UCSD-AML1 (cell line): ENCODE results near the gene SLC16A8.
A peak's percentile ranks its signal among the peaks of the same experiment; 100 is the strongest.

Source experiments
- DNase-seq: peaks from one replicate; lab custom pipeline; 2025; ENCODE audit not compliant: unreplicated experiment; lab: John Stamatoyannopoulos, UW

The SLC16A8 gene

GRCh38 chr22:38112381-38112780 lies 28.4 kb upstream of the SLC16A8 start:
- no peak for DNase-seq

GRCh38 chr22:38111925-38112355 lies 28.0 kb upstream of the SLC16A8 start:
- no peak for DNase-seq

GRCh38 chr22:38110863-38111852 lies 27.2 kb upstream of the SLC16A8 start:
- DNase-seq = no peak

- DNase-seq = no peak
Measured at GRCh38 chr22:38110008-38110862, 26.3 kb upstream of the SLC16A8 start, which contains the start of gene BAIAP2L2. Gene BAIAP2L2 (minus strand): TSS chr22:38110684. CDS start chr22:38110525, 159 bp downstream.

GRCh38 chr22:38109371-38110001 lies 25.5 kb upstream of the SLC16A8 start:
- no peak for DNase-seq

- no peak for DNase-seq
Measured at GRCh38 chr22:38108561-38109319, 24.8 kb upstream of the SLC16A8 start.

GRCh38 chr22:38107692-38108515 lies 23.9 kb upstream of the SLC16A8 start:
- no peak for DNase-seq

GRCh38 chr22:38106814-38107578 lies 23.0 kb upstream of the SLC16A8 start:
- DNase-seq = no peak

GRCh38 chr22:38104084-38104483 lies 20.1 kb upstream of the SLC16A8 start:
- DNase-seq = peak; percentile 21

GRCh38 chr22:38103641-38104040 lies 19.7 kb upstream of the SLC16A8 start:
- DNase-seq = no peak

- no peak for DNase-seq
Measured at GRCh38 chr22:38098410-38099249, 14.6 kb upstream of the SLC16A8 start.

GRCh38 chr22:38097557-38098409 lies 13.8 kb upstream of the SLC16A8 start:
- DNase-seq = no peak

- DNase-seq = no peak
Measured at GRCh38 chr22:38097058-38097457, 13.1 kb upstream of the SLC16A8 start.

- DNase-seq = no peak
Measured at GRCh38 chr22:38089474-38089851, 5.5 kb upstream of the SLC16A8 start.

GRCh38 chr22:38088629-38089473 lies 4.9 kb upstream of the SLC16A8 start:
- DNase-seq = no peak

- no peak for DNase-seq
Measured at GRCh38 chr22:38087855-38088254, 3.9 kb upstream of the SLC16A8 start.
